ENCODE measurements around the gene MYBPH.

The MYBPH gene

DNA sequence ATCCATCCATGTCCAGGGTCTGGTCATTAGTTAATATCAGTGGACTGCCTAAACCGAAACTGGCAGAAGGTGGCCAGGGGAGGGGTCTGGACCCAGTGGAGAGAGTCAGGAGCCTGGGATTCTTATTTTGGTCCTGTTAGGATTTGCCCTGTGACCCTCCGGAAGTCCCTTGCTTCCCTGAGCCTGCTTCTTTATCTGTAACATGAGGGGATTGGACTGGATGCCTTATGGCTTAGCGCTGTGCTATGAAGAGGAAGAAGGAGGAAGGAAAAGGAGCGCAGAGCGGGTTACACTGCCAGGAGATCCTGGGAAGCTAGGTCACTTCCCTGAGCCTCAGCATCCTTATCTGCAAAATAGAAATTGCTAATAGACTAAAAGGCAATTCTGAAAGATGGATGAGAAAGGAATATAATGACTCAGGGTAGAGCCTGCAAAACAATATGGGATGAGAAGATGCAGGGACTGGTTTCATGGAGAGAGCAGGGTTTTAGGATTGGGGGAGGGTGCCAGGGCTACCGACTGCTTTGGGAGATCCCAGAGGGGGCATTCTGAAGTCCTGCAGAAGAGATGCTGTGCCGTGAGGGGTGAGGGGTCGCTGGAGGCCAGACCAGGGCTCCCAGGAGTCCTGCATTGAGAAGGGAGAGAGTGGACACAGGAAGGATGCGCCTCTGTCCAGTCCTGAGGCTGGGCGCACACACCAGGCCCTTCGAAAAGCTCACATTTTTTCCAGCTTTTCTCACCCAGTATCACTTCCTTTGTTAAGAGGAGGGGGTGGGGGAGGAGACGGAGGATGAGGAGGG lies 48.6 kb downstream of the MYBPH start:
- Mint-ChIP-seq H3K4me1 (peaks cover 11% of the 10 kb centered on the region), H3K4me3 (peak overlapping the region; percentile 47), H3K27ac (peak overlapping the region; percentile 10), H3K36me3 (no peaks in the 10 kb centered on the region), H3K9me3 (no peaks in the 10 kb centered on the region), H3K27me3 (peaks cover 37% of the 10 kb centered on the region)

DNA sequence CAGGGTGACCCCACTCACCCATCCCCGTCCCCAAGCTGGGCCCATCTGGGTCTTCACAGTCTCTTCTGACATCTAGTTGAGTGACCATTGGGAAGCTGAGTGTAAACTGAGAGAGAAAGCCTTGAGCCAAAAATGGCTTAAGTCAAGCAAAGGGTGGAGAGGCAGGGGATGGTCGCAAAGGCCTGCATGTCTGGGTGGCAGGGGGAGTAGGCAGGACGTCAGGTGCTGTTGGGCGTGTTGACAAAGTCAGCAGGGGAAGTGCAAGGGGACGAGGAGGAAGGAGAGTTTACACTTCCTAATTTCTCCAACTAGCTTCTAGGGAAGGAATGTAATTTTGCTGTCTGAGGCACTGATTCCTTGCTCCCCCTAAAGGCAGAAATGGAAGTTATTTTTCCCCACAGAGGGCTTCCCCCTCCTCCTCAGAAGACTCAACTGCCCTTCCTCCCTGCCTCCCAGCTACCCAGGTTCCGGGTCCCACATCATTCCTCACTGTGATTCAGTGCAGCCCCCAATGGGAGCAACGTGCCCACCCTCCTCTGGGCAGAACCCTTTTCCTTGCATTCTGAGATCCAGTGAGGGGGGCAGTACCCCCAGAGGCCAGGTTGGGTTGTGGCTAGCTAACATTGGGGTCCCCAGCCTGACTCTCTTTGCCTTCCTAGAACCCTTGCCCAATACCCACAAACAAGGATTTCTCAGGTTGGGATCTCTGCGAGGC lies 49.3 kb downstream of the MYBPH start:
- Mint-ChIP-seq H3K36me3 (no peaks in the 10 kb centered on the region), H3K4me1 (peaks cover 11% of the 10 kb centered on the region), H3K4me3 (no peak overlapping the region), H3K9me3 (no peaks in the 10 kb centered on the region), H3K27ac (no peak overlapping the region), H3K27me3 (peaks cover 43% of the 10 kb centered on the region)

DNA sequence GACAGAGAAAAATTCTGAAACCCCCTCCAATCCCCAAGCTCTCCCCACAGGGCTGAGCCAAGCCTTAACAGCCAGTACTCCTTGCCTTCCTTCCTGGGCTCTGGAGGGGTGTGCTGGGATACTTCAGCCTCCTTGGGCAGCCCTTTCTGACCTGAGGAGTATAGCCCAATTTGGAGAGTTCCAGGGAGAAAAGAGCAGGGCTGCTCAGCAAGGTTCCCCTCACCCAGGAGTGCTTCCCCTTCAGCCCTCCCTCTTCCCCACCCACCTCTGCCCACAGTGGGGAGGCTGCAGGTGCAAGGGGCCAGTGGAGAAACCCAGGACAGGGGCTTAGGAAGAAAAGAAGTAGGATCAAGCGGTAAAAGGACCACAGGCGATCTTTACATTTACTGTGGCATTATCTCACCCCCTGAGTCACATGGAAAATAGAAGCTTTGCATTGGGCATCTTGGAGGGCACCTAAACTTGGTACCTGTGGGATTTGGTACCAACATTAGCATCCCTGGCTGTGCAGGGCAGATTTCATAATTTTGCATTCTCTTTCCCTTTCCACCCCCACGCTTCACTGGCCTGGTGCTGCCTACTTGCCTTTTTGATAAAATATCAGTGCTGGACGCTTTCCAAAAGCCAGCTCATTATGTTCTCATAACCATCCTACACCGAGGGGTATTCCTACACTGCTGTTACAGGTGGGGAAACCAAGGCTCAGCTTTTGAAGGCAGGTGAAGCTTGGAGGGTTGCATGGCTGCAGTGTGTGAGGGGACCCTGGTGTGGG lies 50.9 kb downstream of the MYBPH start:
- Mint-ChIP-seq H3K4me1 (peaks cover 11% of the 10 kb centered on the region), H3K4me3 (no peak overlapping the region), H3K27ac (no peak overlapping the region), H3K9me3 (no peaks in the 10 kb centered on the region), H3K36me3 (no peaks in the 10 kb centered on the region), H3K27me3 (peaks cover 46% of the 10 kb centered on the region)

DNA sequence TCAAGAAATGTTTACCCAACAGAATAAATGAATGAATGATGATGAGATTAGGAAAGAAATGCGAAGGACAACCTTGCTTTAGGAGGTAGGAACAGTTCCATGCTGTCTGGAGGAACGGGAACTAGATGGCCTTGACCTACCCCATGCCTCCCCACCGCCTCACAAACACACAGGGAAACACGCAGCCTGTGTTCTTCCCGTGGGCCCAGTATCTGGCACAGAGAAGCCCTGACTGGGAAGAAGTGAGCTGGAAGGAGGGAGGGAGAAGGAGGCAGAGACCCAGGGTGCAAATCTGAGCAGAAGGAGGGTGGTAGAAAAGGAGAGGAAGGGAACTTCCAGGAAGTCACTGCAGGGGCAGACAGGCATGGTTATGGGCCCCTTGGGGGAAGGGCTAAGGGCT lies 51.6 kb downstream of the MYBPH start:
- Mint-ChIP-seq H3K9me3 (no peaks in the 10 kb centered on the region), H3K27ac (no peak overlapping the region), H3K27me3 (peaks cover 42% of the 10 kb centered on the region), H3K4me3 (no peak overlapping the region), H3K4me1 (peaks cover 11% of the 10 kb centered on the region), H3K36me3 (no peaks in the 10 kb centered on the region)

DNA sequence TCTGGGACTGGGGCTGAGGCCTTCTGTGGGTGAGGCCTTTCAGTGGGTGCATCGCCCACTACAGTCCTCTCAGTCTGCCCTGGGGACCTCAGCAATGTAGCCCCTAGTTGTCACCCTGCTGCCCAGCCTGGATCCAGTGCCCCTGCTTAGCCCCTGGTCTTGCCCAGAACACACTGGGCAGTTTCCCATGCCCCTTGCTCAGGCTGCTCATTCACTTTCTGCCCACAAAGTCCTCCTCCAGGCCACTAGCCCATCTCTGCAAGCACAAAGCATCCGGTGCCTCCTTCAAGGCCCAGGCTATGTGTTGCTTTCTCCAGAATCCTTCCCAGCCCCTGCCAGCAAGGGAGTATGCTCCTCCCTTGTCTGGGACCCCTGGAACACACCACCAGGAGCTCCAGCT lies 53.5 kb downstream of the MYBPH start:
- Mint-ChIP-seq H3K9me3 (no peaks in the 10 kb centered on the region), H3K4me3 (no peak overlapping the region), H3K27ac (no peak overlapping the region), H3K27me3 (peaks cover 39% of the 10 kb centered on the region), H3K36me3 (no peaks in the 10 kb centered on the region), H3K4me1 (peaks cover 5% of the 10 kb centered on the region)

DNA sequence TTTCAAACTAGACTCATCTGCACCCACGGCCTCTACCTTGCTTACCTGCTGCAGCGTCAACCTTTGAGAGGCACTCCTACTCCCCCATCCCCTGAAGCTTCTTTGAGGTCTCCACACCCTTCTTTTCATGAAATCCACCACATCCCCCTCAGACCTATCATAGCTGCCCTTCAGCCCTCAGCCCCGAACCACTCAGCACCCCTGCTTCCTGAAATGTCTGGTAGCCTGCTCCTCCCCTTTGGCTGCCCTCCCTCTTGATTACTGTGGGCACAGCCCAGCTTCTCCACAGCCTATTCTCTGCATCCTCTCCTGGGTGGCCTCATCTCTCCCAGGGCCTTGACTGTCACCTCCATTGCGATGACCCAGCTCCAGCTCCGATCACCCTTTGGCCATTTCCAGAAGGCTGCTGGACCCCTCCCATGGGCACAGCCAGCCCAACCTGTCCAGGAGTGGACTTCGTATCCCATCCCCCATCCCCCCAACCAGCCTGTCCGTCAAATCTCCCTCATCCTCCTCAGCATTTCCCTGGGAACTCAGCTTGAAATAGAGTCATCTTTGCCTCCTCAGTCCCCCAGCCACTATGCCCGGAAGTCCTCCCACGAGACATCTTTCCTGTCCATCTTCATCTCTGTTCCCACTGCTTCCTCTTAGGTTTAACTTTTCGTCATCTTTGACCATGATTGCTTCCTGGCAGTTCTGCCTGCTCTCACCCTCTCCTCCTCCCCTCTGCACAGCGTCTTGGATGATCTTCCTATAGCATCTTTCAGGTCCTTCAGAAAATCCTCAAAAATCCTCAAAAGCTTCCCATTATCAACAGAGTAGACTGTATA lies 54.2 kb downstream of the MYBPH start:
- H3K9me3 Mint-ChIP-seq: no peaks in the 10 kb centered on the region
- no peaks in the 10 kb centered on the region for H3K4me1 Mint-ChIP-seq
- H3K27me3 Mint-ChIP-seq: peaks cover 34% of the 10 kb centered on the region
- H3K36me3 Mint-ChIP-seq: no peaks in the 10 kb centered on the region
- H3K27ac Mint-ChIP-seq: no peak overlapping the region
- no peak overlapping the region for H3K4me3 Mint-ChIP-seq

- no peak overlapping the region for H3K4me3 Mint-ChIP-seq
- peaks cover 30% of the 10 kb centered on the region for H3K27me3 Mint-ChIP-seq
- no peak overlapping the region for H3K27ac Mint-ChIP-seq
- H3K9me3 Mint-ChIP-seq: no peaks in the 10 kb centered on the region
- no peaks in the 10 kb centered on the region for H3K36me3 Mint-ChIP-seq
- no peaks in the 10 kb centered on the region for H3K4me1 Mint-ChIP-seq
Observed at GRCh38 chr1:203120325-203121153, 55.1 kb downstream of the MYBPH start.
